ENCODE results near the gene MRPL24.

- TF ChIP-seq EZH2 (IDR thresholded peaks at IDR 0.05; ENCODE audit: borderline replicate concordance, low read depth, low read length), result no peak
- TF ChIP-seq ZNF311 (CRISPR knock-in tag; IDR thresholded peaks at IDR 0.05), result no peak
- TF ChIP-seq, protein P1, sequence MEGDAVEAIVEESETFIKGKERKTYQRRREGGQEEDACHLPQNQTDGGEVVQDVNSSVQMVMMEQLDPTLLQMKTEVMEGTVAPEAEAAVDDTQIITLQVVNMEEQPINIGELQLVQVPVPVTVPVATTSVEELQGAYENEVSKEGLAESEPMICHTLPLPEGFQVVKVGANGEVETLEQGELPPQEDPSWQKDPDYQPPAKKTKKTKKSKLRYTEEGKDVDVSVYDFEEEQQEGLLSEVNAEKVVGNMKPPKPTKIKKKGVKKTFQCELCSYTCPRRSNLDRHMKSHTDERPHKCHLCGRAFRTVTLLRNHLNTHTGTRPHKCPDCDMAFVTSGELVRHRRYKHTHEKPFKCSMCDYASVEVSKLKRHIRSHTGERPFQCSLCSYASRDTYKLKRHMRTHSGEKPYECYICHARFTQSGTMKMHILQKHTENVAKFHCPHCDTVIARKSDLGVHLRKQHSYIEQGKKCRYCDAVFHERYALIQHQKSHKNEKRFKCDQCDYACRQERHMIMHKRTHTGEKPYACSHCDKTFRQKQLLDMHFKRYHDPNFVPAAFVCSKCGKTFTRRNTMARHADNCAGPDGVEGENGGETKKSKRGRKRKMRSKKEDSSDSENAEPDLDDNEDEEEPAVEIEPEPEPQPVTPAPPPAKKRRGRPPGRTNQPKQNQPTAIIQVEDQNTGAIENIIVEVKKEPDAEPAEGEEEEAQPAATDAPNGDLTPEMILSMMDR (IDR thresholded peaks at IDR 0.05 in 2 of 3, conservative IDR thresholded peaks at IDR 0.05 in 1 of 3; ENCODE audit: insufficient read depth in 2 of 3, low read depth in 1 of 3, low read length in 3 of 3), result no peak
- TF ChIP-seq ARNT (IDR thresholded peaks at IDR 0.05), result no peak
- no peak for TF ChIP-seq ZBTB8A (IDR thresholded peaks at IDR 0.05; ENCODE audit: partially characterized antibody)
Measured at GRCh38 chr1:156744786-156745419, 4.0 kb upstream of the MRPL24 start.
